HG02571 (cell line): ENCODE results near the gene SLFNL1.

Experiments
- ATAC-seq: cut with Tn5 transposase; IDR thresholded peaks from one replicate; pipeline ENCODE4 v1.9.1; 2021; ENCODE audit warnings: mild to moderate bottlenecking, moderate library complexity; ENCODE audit not compliant: unreplicated experiment

SLFNL1 gene

DNA sequence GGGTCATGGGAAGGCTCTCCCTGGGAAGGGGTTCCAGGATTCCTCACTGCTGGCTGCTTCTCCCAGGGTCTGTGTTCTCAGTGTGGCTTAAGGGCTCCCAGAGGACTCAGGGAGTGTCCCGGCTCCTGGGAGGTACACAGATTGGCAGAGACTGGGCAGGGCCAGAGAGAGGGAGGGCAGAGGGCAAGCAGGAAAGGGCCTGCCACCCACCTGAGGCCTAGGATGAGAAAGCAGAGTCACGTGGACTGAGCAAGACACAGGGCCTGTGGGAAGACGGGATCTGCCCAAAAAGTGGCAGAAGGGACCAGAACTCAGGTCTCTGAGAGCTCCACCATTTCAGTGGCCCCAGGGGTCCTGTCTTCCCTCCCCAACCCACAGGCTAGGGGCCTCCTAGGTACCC lies 871 bp downstream of the SLFNL1 start:
- ATAC-seq: no peak

DNA sequence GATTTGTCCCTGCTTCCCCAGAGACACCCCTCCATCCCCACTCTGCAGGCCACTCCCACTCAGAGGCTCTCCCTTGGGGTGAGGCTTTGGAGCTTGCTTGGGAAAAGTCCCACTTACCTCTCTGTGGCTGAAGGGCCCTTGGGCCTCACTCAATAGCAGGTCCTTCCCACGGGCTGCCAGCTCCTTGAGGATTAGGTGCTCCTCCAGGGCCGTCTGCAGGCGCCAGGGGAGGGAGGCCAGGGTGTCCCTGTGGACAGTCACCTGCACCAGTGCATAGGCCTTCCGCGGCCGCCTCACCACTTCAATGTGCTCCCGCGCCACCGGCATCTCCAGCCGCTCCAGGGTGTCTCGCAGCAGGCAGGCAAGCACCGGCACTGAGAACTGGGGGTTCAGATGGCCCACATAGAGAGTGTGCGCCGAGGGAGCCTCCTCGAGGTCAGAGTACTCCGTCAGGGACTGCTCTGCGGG lies 1.4 kb downstream of the SLFNL1 start:
- no peak for ATAC-seq

DNA sequence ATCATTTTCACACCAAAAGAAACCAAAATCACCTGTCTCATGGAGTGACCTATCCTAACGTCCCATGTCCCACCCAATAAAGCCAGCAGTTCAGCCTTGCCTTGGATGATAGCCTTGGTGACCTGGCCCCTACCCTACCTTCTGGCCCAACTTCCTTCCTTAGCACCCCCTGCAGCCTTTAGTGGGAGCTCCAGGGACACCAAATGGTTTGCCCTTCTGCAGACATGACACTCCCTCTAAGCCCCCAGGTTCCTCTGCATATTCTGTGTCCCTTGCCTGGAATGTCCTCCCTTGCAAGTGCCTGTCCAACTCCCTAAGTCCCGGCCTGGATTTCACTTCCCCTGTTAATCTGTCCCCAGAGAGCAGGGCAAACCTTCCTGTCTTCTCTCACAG lies 2.2 kb downstream of the SLFNL1 start:
- no peak for ATAC-seq

DNA sequence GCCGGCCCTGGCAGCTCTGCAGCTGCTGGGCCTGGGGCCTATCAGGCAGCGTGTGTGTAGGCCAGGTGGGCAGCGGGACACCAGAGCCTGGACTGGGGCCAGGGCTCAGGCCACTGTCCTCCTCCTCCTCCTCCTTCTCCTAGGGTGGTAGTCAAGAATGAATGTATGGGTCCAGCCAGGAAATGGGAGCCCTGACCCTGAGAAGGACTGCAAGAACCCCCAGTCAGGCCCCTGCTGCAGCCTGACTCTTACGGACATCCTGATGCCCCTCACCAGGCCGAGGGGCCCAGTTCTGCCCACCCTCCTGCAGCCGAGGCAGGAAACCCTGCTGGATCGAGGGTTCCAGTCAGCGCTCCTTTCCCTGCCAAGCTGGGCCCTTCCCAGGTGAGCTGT lies 3.5 kb downstream of the SLFNL1 start:
- no peak for ATAC-seq

DNA sequence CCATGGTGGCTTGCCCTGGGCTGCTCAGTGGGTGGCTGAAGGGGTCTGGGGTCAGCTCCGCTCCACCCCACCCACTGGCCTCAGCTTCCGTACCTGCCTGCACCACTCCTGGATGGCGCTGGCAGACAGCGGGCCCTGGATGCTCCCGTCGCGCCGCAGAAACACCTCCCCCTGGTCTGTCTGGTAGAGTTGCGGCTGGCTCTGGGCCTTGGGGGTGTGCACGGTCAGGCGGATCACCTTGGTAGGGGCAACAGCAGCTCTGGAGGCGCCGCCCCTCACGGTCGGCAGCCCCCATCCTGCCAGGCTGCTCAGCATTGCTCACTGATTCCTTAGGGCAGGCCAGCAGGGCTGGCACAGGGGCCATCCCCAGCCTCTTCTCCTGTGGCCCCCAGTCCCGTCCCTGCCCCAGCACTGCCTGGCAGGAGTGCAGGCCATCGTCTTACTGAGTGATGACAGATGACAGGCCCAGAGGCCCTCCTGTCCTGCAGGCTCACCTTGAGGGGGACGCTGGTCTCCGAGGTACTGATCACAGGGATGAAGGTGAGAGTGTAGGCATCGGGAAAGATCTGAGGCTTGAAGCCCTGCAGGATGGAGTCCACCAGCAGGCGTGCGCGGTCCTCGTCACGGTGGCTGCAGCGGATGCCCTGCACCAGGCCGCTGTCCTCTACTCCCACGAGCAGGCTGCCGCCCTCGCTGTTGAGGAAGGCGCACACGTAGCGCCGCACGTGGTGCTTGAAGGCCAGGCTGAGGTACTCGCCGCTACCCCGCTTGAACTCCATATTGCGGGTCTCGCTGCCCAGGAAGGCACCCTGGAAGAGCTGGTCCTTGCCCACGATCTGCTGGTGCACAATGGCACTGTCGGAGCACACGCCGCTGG lies 4.1 kb downstream of the SLFNL1 start:
- ATAC-seq: no peak

DNA sequence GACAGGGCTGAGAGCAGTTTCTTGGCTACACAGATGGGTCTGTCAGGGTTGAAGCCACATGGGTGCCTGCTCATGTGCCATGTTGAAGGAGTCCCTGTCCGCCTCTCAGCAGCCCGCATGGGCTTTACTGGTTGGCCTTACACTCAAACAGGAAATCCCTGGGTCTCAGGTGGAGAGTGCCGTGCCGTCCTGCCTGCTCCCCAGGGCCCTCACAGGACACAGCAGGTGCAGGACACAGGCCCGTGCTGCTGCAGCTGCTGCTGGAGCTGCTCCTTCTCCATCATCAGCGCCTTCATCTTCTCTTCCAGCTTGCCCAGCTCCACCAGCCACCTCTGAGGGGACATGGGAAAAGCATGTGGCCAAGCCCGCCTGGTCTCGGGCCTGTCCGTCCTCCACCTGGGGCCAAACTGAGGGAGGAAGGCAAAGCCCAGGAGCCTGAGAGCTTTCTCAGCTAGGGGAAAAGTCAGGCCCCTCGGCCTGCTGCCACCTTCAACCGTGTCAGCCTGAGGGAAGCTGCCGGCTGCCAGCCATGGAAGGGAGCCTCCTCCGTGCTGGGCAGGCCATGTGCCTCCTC lies 5.5 kb downstream of the SLFNL1 start:
- no peak for ATAC-seq

DNA sequence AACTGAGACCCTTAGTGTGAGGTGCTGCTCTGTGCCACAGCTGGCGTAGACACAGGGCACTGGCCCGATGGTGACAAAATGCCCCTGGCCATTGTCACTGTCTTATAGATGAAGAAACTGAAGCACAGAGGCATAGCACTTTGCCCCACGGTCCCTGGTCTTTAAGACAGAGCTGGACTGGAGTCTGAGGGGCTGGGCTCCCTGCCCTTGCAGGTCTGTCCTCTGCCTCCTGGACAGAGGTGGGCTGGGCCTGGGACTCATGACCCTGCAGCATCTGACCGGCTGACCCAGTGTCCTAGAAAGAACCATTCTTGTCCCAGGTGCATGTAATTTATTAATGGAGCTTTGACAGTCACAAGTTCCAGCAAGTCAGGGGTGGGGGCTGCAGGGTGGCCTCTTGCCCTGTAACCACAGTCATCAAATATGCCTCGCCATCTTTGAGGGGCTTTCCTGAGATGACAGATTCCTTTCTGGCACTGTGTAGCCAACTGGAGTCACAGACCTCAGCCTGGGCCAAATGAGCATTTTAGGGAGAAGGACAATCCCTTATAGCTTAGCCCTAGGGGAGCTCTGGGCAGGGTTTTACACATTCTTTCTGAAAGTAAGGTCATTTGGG lies 6.1 kb downstream of the SLFNL1 start:
- ATAC-seq: no peak

DNA sequence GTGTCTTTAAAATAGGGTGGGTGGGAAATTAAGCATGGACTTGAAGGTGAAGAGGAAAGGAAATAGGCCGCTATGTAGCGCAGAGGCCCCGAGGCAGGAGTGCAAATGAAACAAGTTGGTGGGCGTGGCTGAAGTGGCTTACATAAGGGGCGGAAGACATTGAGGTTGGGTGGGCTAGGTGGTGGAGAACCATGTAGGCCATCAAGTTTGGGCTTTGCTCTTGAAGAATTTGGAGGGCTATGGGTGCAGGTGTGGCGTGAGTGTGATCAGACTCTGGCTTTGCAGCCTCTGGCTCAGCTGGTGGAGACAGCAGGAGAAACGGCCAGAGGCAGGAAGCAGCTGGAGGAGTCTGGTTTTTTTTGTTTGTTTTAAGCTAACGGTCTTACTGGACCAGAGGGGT lies 6.7 kb downstream of the SLFNL1 start:
- no peak for ATAC-seq

DNA sequence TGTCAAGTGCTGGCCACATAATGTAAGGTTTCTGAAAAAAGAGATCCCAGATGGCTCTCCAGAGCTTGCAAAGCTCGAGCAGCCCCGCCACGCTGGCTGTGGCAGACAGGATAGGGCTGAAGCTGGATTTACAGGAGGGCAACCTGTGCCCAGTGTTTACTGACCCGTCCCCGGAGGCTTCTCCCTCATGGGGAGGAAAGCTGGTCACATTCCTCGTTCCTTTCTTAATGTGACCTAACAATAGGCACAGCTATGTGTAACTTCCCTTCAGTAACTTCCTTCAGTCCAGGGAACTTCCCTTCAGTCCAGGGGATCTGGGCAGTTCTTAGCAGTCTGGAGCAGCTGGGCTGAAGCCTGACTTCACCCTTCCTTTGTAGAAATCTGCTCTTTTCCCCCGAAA lies 7.7 kb downstream of the SLFNL1 start:
- no peak for ATAC-seq

DNA sequence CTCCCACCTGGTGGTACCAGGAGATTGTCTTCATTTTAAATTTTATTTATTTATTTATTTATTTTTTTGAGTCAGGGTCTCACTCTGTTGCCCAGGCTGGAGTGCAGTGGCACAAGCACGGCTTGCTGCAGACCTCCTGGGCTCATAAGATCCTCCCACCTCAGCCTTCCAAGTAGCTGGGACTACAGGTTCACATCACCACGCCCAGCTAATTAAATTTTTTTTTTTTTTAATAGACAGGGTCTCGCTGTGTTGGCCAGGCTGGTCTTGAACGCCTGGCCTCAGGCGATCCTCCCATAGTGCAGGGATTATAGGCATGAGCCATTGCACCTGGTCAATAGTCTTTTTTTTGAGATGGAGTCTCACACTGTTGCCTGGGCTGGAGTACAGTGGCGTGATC lies 8.5 kb downstream of the SLFNL1 start:
- no peak for ATAC-seq

DNA sequence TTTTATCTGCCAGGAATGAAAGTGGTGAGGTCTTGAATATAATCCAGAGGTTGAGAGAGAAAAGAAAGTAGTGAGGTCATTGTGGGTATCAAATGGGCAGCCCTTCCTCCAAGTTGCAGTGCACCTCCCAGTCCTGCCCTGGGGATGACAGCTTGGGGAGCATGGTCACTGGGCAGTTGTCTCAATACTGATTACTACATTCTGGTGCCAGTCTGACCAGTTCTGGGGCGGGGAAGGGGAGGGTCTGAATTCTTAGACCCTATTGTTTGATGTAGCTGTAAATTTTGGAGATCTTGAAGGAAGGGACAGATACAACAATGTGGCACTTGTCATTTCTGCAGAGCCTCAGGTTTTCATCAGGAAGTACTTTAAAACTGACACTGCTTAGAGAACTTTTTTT lies 11.2 kb downstream of the SLFNL1 start:
- ATAC-seq: no peak

DNA sequence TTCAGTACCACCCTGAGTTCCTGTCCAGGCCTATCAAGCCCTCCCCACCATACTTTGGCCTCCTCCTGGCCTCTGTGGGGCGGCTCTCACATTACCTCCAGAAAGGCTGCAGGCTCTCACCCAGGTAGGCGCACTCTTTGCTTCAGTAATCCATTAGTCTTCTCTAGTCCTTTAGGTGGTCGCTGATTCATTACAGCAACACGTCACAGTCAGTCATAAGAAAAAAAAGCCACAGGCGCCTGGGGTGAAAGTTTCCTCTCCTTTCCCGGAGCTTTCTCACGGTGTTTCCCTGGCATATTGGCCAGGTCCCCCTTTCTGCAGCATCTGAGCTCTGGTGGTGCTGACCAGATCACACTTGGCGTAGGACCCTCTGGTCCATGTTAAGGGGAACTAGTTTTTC lies 12.1 kb downstream of the SLFNL1 start:
- ATAC-seq: no peak

DNA sequence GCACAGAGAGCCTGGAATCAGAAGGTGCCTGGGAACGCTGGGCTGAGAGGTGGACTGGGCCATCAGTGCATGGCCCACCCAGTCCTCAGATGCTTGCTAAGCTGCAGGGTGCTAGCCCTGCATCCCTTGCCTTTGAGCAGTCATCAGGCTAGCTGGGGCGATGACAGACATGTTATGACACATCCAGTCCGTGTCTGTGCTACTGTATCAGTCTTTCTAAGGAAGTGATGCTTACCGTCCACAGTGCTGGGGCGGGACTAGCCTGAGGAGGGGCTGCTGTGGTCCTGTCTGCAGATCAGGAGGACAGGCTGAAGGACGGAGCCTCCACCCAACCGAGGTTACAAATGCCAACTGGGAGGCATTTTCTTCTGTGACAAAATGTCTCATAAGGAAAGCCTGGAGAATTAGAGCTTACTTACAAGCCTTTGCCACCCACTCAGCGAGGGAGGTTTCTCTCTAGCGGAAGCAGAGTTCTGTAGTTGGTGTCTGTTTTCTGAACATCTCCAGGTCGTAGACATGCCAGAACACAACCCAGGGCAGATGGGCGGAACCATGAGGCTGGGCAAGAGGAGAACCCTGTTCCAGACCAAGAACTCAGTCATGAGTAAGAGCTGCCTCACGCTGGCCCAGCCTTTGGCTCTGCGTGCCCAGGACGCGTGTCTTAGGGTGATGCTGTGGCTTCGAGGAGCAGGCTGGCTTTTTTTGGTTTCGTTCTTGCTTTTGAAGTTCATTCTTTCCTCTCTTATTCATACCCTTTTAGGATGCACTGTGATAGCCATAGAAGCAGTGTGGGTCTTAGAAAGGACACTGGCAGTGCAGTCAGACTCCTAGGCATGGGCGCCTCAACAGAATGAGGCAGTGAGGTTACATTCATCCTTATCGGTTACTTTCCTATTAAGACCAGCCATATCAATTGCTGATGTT lies 14.3 kb downstream of the SLFNL1 start:
- ATAC-seq: no peak

DNA sequence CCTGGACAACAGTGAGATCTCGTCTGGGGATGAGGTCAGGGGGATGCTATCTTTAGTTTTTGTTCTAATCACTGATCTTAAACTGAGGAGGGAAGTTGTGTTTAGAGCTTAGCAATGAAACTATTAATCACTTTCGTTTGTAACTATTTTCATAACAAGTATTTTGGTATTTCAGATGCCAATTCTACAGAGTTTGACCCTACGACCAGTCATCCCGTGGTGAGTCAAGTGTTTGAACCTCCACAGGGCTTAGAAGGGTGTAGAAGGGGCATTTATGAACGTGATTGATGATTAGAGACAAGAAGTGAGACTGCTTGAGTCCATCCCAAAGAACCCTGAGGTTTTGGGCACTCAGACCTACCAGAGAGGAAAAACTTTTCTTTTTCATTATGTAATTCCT lies 15.6 kb downstream of the SLFNL1 start:
- ATAC-seq: no peak

DNA sequence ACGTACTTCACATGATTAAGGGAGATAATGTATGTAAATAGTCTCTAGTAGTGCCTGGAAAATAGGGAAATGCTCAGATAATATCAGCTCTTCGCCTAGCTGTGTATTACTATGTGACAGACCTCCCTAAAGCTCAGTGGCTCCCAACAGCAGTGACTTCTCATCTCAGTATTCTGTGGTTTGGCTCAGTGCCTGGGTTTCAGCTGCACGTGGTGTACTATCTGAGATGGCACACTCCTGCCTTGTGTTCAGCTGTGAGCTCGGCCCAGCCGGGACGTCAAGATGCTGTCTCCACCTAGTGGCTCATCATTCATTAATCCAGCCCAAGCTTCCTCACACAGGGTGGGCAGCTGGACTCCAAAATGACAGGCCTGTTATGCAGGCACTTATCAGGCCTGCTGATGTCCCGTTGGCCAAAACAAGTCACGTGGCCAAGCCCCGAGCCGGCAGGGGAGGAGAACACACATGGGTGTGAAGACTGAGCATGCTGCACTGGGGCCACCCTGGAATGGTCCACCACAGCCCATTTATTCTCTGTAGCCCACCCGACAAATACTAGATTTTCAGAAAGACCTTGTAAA lies 17.8 kb downstream of the SLFNL1 start:
- peak; percentile 97 for ATAC-seq

DNA sequence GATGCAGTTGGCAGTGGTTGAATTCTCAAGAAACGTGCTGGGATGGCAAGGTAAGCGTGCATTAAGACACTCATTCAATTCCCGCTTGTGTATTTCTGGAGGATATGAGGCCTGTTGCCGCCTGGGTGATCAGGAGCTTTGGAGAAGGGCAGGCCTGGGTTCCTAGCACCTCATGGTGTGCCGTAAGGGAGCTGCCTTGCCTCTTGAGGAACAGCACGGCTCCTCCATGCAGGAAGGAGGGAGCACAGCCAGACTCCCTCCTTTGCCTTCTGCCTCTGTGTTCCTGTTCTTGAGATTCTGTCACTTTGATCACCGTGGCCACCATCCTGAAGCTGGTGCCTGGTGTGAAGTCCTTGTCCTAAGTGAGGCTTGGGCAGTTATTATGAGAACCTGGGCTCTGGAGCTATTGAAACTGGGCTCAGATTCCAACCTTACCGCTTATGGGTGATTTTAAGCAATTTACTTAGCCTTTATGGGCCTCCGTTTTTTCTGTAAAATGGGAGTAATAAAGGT lies 18.3 kb downstream of the SLFNL1 start:
- ATAC-seq: no peak

DNA sequence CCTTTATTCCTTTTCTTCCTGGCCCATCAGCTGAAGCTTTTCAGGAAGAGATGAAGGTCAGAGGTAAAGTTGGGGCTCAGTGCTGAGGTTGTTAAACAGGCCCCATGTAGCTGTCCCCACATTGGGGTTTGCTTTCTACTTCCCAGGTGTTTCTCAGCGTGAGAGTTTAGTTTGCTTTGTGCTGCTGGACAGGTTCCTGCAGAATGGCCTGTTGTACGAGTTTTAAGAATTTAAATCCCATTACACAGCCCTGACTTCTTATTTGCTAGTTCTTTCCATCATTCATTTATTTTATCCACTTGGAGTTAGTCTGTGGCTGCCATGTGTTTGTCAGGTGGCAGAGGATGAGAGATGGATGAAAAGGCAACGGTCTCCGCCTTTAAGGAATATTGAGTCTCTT lies 22.9 kb downstream of the SLFNL1 start:
- ATAC-seq: no peak

DNA sequence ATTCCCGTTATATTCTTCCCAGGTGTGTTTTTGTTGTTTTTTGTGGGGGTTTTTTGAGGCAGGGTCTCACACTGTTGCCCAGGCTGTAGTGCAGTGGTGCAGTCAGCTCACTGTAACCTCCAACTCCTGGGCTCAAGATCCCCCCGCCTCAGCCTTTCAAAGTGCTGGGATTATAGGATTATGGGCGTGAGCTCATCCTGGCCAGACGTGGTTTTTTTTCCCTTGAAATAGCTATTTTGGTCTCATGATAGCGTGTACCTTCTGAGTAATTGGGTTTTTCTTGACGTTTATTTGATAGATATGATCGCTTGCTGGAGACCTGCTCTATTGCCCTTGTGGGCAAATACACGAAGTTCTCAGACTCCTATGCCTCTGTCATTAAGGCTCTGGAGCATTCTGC lies 24.4 kb downstream of the SLFNL1 start:
- ATAC-seq: no peak

DNA sequence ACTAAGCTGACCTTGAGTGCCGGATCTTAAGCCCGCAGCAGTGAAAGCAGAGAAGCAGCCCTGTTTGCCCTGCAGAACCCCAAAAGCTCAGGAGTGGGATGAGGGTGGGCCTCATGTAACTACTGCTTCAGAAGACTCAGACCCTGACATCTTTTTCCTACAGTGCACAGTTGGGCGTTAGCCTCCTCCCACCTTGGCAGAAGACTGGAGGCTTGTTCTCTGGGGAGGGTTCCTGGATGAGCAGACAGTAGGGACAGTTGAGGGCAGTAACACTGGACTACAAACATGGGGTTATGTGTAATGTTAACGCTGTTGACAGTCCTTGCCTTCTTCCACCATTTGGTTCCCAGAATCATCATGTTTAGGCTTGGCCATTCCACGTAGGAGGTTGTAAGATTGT lies 32.5 kb downstream of the SLFNL1 start:
- ATAC-seq: no peak

DNA sequence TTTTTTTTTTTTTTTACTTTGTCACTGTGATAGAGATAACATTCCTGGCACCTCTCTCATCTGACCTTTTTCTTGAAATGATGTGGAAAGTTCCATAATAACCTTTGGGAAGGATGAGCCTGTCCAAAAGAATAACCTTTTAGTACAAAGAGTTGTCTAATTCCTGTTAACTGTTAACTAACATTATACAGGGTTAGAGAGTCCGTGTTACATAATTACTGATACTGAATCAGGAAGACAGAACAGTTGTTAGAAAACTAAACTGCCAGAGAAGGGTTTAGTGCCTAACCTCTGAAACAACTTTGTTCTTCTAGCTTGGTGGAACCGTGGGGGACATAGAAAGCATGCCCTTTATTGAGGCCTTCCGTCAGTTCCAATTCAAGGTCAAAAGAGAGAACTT lies 33.2 kb downstream of the SLFNL1 start:
- ATAC-seq: no peak
